ENCODE measurements around the gene ATP2B2. TPM values are rescaled to one million over a fixed set of nuclear protein-coding genes. Genes with fewer than 3 reads are reported as not detected.

ATP2B2 gene
- polyA plus RNA-seq, 2 of the 4 experiments (the other 2 are of a cell fraction) = 0.03 to 0.04 TPM

- ATAC-seq = no peak
Observed at GRCh38 chr3:10504171-10505049, 976 bp downstream of the ATP2B2 start.

GRCh38 chr3:10503217-10503796 is 2.1 kb downstream of the ATP2B2 start:
- Histone ChIP-seq H3K4me1 (0 out of 3 replicates have a peak, but pooled peaks cover 7% of the 10 kb centered on the region), H3K4me3 (no peak overlapping the region), H3K9me3 (no peaks in the 10 kb centered on the region), H3K4me2 (no peak overlapping the region), H3K27ac (no peak overlapping the region)
- WGBS (ENCODE audit: missing lambda C conversion rate) = 35% methylated on average over 14 of the region's 15 CpGs
- ChIA-PET POLR2A (no interaction called here), CTCF (interaction anchor here (1.3 kb wide), 1 partner anchor 8 kb away, joined by 3 read pairs; no protein-coding TSS in a partner anchor)
- DNase-seq (ENCODE audit: low read depth in 1 of 2, low spot score in 1 of 2) (no peak), ATAC-seq (no peak), FAIRE-seq (no peak)
- TF ChIP-seq CHD2 (IDR thresholded peaks at IDR 0.05; ENCODE audit: low read length, partially characterized antibody) (no peak), TP53 (CRISPR knock-in tag; IDR thresholded peaks at IDR 0.05) (no peak), SREBF2 (IDR thresholded peaks at IDR 0.05) (no peak), FOSB (CRISPR knock-in tag; IDR thresholded peaks at IDR 0.05) (no peak), POLR2AphosphoS2 (conservative IDR thresholded peaks at IDR 0.05; ENCODE audit: low read length) (no peak), TFCP2L1 (CRISPR knock-in tag; IDR thresholded peaks at IDR 0.05) (no peak), REST (IDR thresholded peaks at IDR 0.05) (no peak), ELK1 (IDR thresholded peaks at IDR 0.05; ENCODE audit: low read depth, low read length) (no peak), FOXS1 (CRISPR knock-in tag; IDR thresholded peaks at IDR 0.05) (no peak), JUN (IDR thresholded peaks at IDR 0.05) (no peak), RARB (CRISPR knock-in tag; IDR thresholded peaks at IDR 0.05) (no peak)

More at GRCh38 chr3:10504171-10505049, 976 bp downstream of the ATP2B2 start:
- Histone ChIP-seq H3K4me3 (no peak overlapping the region; the same call in 2 of the 3 replicates), H3K27ac (no peak overlapping the region), H3K4me2 (no peak overlapping the region; the same call in 2 of the 3 replicates), H3K4me1 (0 out of 3 replicates have a peak, but pooled peaks cover 13% of the 10 kb centered on the region), H3K9me3 (no peaks in the 10 kb centered on the region)
- FAIRE-seq (no peak), DNase-seq (ENCODE audit: low read depth in 1 of 2, low spot score in 1 of 2) (no peak)
- CTCF ChIA-PET = interaction anchor here (1.3 kb wide), 1 partner anchor 9 kb away, joined by 3 read pairs; no protein-coding TSS in a partner anchor
- WGBS (ENCODE audit: missing lambda C conversion rate) = 61% methylated on average over 24 of the region's 25 CpGs
- POLR2A ChIA-PET = no interaction called here
- TF ChIP-seq SMC3 (IDR thresholded peaks at IDR 0.05) = no peak
- no peak for TF ChIP-seq EP300 (IDR thresholded peaks at IDR 0.05)
- TF ChIP-seq ELK1 (IDR thresholded peaks at IDR 0.05; ENCODE audit: low read depth, low read length) = no peak
- TF ChIP-seq CHD4 (IDR thresholded peaks at IDR 0.05; ENCODE audit: borderline replicate concordance) = no peak
- TF ChIP-seq JUNB (IDR thresholded peaks at IDR 0.05) = no peak
- TF ChIP-seq SREBF2 (IDR thresholded peaks at IDR 0.05) = no peak
- no peak for TF ChIP-seq USF2 (IDR thresholded peaks at IDR 0.05)
- no peak for TF ChIP-seq E2F6 (IDR thresholded peaks at IDR 0.05; ENCODE audit: borderline replicate concordance, low read depth)
- no peak for TF ChIP-seq CBX8 (IDR thresholded peaks at IDR 0.05)
- TF ChIP-seq EHMT2 (IDR thresholded peaks at IDR 0.05; ENCODE audit: low read depth) = no peak
- TF ChIP-seq HEYL (CRISPR knock-in tag; IDR thresholded peaks at IDR 0.05) = no peak
- TF ChIP-seq NR3C1 (IDR thresholded peaks at IDR 0.05) = no peak
- TF ChIP-seq RNF2 (IDR thresholded peaks at IDR 0.05; ENCODE audit: borderline replicate concordance, low read depth) = no peak
- no peak for TF ChIP-seq BHLHE40 (IDR thresholded peaks at IDR 0.05; ENCODE audit: low read depth, low read length)
- no peak for TF ChIP-seq KDM5A (IDR thresholded peaks at IDR 0.05)
- TF ChIP-seq NFE2L2 (conservative IDR thresholded peaks at IDR 0.05; ENCODE audit: low read length) = no peak
- no peak for TF ChIP-seq HES2 (IDR thresholded peaks at IDR 0.05)
- TF ChIP-seq POLR2A (IDR thresholded peaks at IDR 0.05; ENCODE audit: low read length) = no peak
- TF ChIP-seq ATOH8 (CRISPR knock-in tag; IDR thresholded peaks at IDR 0.05; ENCODE audit: low read depth) = no peak
- TF ChIP-seq CEBPB (IDR thresholded peaks at IDR 0.05) = no peak
